ENCODE data around the gene SNAI1.

GRCh38 chr20:49973981-49974380, 8.8 kb upstream of the SNAI1 start:
- TF ChIP-seq CTCF (conservative IDR thresholded peaks at IDR 0.05) = no peak
- no peak for TF ChIP-seq EZH2 (IDR thresholded peaks at IDR 0.05; ENCODE audit: low read depth)
